Mesenchymal stem cell (in vitro differentiated cells and primary cell): ENCODE results near the gene VKORC1L1.
"Not testable (repeated sequence)": the region's sequence is repeated elsewhere in the genome, so short reads cannot be mapped to it uniquely, and the experiment has no call there.

Experiments
- DNase-seq: peaks from one replicate; pipeline ENCODE4 v3.0.0-alpha.2; 2013
- H2AFZ ChIP-seq: one replicate; pipeline ENCODE4 v1.6.1; 2013; ENCODE audit warnings: low read depth, mild to moderate bottlenecking, control low read depth, inconsistent platforms, low read length, moderate library complexity
- H2AK5ac ChIP-seq: 2 replicates; pipeline ENCODE4 v1.6.1; 2013; ENCODE audit warnings: low read length, moderate library complexity, mild to moderate bottlenecking, inconsistent platforms; ENCODE audit not compliant: severe bottlenecking
- H2BK120ac ChIP-seq: one replicate; pipeline ENCODE4 v1.6.1; 2013; ENCODE audit warnings: low read depth, mild to moderate bottlenecking, inconsistent platforms, low read length, moderate library complexity
- H2BK12ac ChIP-seq, 2 experiments: one replicate each; pipeline ENCODE4 v1.6.1; 2013; ENCODE audit warnings: inconsistent platforms in 2 of 2, low read length in 2 of 2, mild to moderate bottlenecking in 2 of 2, moderate library complexity in 2 of 2, control low read depth in 1 of 2
- H2BK15ac ChIP-seq: one replicate; pipeline ENCODE4 v1.6.1; 2013; ENCODE audit warnings: mild to moderate bottlenecking, low read depth, inconsistent platforms; ENCODE audit not compliant: poor library complexity, severe bottlenecking
- H2BK5ac ChIP-seq: 2 replicates; pipeline ENCODE4 v1.6.1; 2013; ENCODE audit warnings: low read depth, mild to moderate bottlenecking, low read length, control low read depth, inconsistent platforms; ENCODE audit not compliant: poor library complexity, severe bottlenecking
- H3K14ac ChIP-seq, 2 experiments: one replicate each; pipeline ENCODE4 v1.6.1; 2013; ENCODE audit warnings: inconsistent platforms in 2 of 2, low read length in 2 of 2, control low read depth in 1 of 2, mild to moderate bottlenecking in 1 of 2, moderate library complexity in 1 of 2
- H3K18ac ChIP-seq, 2 experiments: one replicate each; pipeline ENCODE4 v1.6.1; 2013; ENCODE audit warnings: inconsistent platforms in 2 of 2, low read length in 2 of 2, control low read depth in 1 of 2, low read depth in 1 of 2, mild to moderate bottlenecking in 1 of 2
- H3K23ac ChIP-seq, 2 experiments: one replicate each; pipeline ENCODE4 v1.6.1; 2013; ENCODE audit warnings: inconsistent platforms in 2 of 2, low read length in 2 of 2, mild to moderate bottlenecking in 2 of 2, moderate library complexity in 2 of 2, control low read depth in 1 of 2
- H3K27ac ChIP-seq: 2 replicates; pipeline ENCODE4 v1.5.1; 2013; ENCODE audit warnings: mild to moderate bottlenecking, moderate library complexity, low read length, control low read depth, inconsistent platforms; ENCODE audit not compliant: poor library complexity, severe bottlenecking
- H3K27me3 ChIP-seq, 2 experiments: 2 replicates each; pipeline versions ENCODE4 v1.6.1 to v1.7.0; 2013; ENCODE audit warnings: low read length in 2 of 2, mild to moderate bottlenecking in 2 of 2, moderate library complexity in 2 of 2, control low read depth in 1 of 2, inconsistent platforms in 1 of 2; ENCODE audit not compliant: control insufficient read depth in 1 of 2, insufficient read depth in 1 of 2
- H3K36me3 ChIP-seq, 2 experiments: 2 replicates each; pipeline versions ENCODE4 v1.6.1 to v1.7.0; 2013; ENCODE audit warnings: low read length in 2 of 2, control low read depth in 1 of 2, inconsistent platforms in 1 of 2, low read depth in 1 of 2, mild to moderate bottlenecking in 1 of 2; ENCODE audit not compliant: insufficient read depth in 2 of 2, control insufficient read depth in 1 of 2
- H3K4ac ChIP-seq, 2 experiments: one replicate each; pipeline ENCODE4 v1.6.1; 2013; ENCODE audit warnings: inconsistent platforms in 2 of 2, low read length in 2 of 2, mild to moderate bottlenecking in 2 of 2, moderate library complexity in 2 of 2, control low read depth in 1 of 2, low read depth in 1 of 2
- H3K4me1 ChIP-seq: 2 replicates; pipeline ENCODE4 v1.6.1; 2013; ENCODE audit warnings: low read depth, low read length, control low read depth; ENCODE audit not compliant: control insufficient read depth, insufficient read depth
- H3K4me2 ChIP-seq: 2 replicates; pipeline ENCODE4 v1.6.1; 2013; ENCODE audit warnings: low read length, mild to moderate bottlenecking, inconsistent platforms; ENCODE audit not compliant: poor library complexity, severe bottlenecking
- H3K4me3 ChIP-seq, 2 experiments: 2 replicates each; pipeline versions ENCODE4 v1.5.1 to v1.7.0; 2013; ENCODE audit warnings: low read length in 2 of 2, mild to moderate bottlenecking in 2 of 2, control low read depth in 1 of 2, low read depth in 1 of 2; ENCODE audit not compliant: insufficient read depth in 1 of 2
- H3K79me1 ChIP-seq: replicated peaks from 2 replicates; pipeline ENCODE4 v1.6.1; 2013; ENCODE audit warnings: mild to moderate bottlenecking, control low read depth, low read length, inconsistent platforms; ENCODE audit not compliant: poor library complexity, severe bottlenecking
- H3K9ac ChIP-seq: 2 replicates; pipeline ENCODE4 v1.7.0; 2013; ENCODE audit warnings: mild to moderate bottlenecking, low read length, moderate library complexity
- H3K9me3 ChIP-seq: 2 replicates; pipeline ENCODE4 v1.7.0; 2013; ENCODE audit warnings: mild to moderate bottlenecking, low read length; ENCODE audit not compliant: control insufficient read depth
- H4K8ac ChIP-seq: one replicate; pipeline ENCODE4 v1.6.1; 2013; ENCODE audit warnings: inconsistent platforms, mild to moderate bottlenecking, low read length, moderate library complexity
- H4K91ac ChIP-seq: one replicate; pipeline ENCODE4 v1.6.1; 2013; ENCODE audit warnings: mild to moderate bottlenecking, low read length, inconsistent platforms
- WGBS: methylation state at CpG from one replicate; pipeline ENCODE4 v1.1.7; 2013; ENCODE audit warnings: mixed read lengths; 5-methylcytosine and 5-hydroxymethylcytosine counted together

VKORC1L1 gene

GRCh38 chr7:65955718-65956117, 82.8 kb downstream of the VKORC1L1 start:
- H2AK5ac ChIP-seq, result no peak overlapping the region
- no peaks in the 10 kb centered on the region for H3K27me3 ChIP-seq
- no peak overlapping the region for H3K4ac ChIP-seq
- no peaks in the 10 kb centered on the region for H3K4me1 ChIP-seq
- H3K18ac ChIP-seq, result no peak overlapping the region
- no peak overlapping the region for H2BK12ac ChIP-seq
- H3K79me1 ChIP-seq, result peaks cover 12% of the 10 kb centered on the region
- no peak overlapping the region for H3K27ac ChIP-seq
- H3K4me3 ChIP-seq, result no peak overlapping the region
- H3K9me3 ChIP-seq, result no peaks in the 10 kb centered on the region
- no peak overlapping the region for H2BK5ac ChIP-seq
- no peak overlapping the region for H2BK120ac ChIP-seq
- H3K14ac ChIP-seq, result no peak overlapping the region
- 93% methylated on average over 3 of the region's 4 CpGs for WGBS
- no peak for DNase-seq
- H3K23ac ChIP-seq, result no peak overlapping the region
- no peak overlapping the region for H4K91ac ChIP-seq
- H2BK15ac ChIP-seq, result no peak overlapping the region
- peaks cover 21 to 57% of the 10 kb centered on the region in 2 experiments for H3K36me3 ChIP-seq
- no peak overlapping the region for H2AFZ ChIP-seq
- no peak overlapping the region for H3K4me2 ChIP-seq
- H3K9ac ChIP-seq, result no peak overlapping the region
- H4K8ac ChIP-seq, result no peak overlapping the region

GRCh38 chr7:65960351-65961074, 87.6 kb downstream of the VKORC1L1 start:
- Histone ChIP-seq H3K79me1 (peaks cover 5% of the 10 kb centered on the region), H2BK120ac (no peak overlapping the region), H4K8ac (no peak overlapping the region), H3K23ac (no peak overlapping the region), H2BK15ac (no peak overlapping the region), H3K9me3 (no peaks in the 10 kb centered on the region), H3K27ac (no peak overlapping the region), H2BK12ac (no peak overlapping the region), H3K14ac (no peak overlapping the region), H3K4me1 (no peaks in the 10 kb centered on the region), H3K9ac (no peak overlapping the region), H3K4me3 (no peak overlapping the region), H3K4ac (no peak overlapping the region), H3K4me2 (no peak overlapping the region), H3K36me3 (peaks cover 34 to 82% of the 10 kb centered on the region in 2 experiments), H2AK5ac (no peak overlapping the region), H3K27me3 (no peaks in the 10 kb centered on the region), H4K91ac (no peak overlapping the region), H2BK5ac (no peak overlapping the region), H3K18ac (no peak overlapping the region), H2AFZ (no peak overlapping the region)
- no peak for DNase-seq
- WGBS, result 95% methylated on average over 19 of the region's 19 CpGs

GRCh38 chr7:65962033-65962432, 89.2 kb downstream of the VKORC1L1 start:
- no peak overlapping the region for H2BK5ac ChIP-seq
- H3K4me2 ChIP-seq, result no peak overlapping the region
- H2BK15ac ChIP-seq, result no peak overlapping the region
- H3K4ac ChIP-seq, result no peak overlapping the region
- peaks cover 3% of the 10 kb centered on the region for H3K79me1 ChIP-seq
- no peak overlapping the region for H2BK12ac ChIP-seq
- H3K23ac ChIP-seq, result no peak overlapping the region
- no peak overlapping the region for H3K14ac ChIP-seq
- no peak overlapping the region for H3K27ac ChIP-seq
- H3K9ac ChIP-seq, result no peak overlapping the region
- peaks cover 50 to 81% of the 10 kb centered on the region in 2 experiments for H3K36me3 ChIP-seq
- no peak overlapping the region for H4K91ac ChIP-seq
- H2AFZ ChIP-seq, result no peak overlapping the region
- no peak overlapping the region for H2AK5ac ChIP-seq
- no peak for DNase-seq
- 98% methylated on average over 6 of the region's 6 CpGs for WGBS
- no peak overlapping the region for H2BK120ac ChIP-seq
- no peaks in the 10 kb centered on the region for H3K4me1 ChIP-seq
- H4K8ac ChIP-seq, result no peak overlapping the region
- no peaks in the 10 kb centered on the region for H3K9me3 ChIP-seq
- no peaks in the 10 kb centered on the region for H3K27me3 ChIP-seq
- no peak overlapping the region for H3K4me3 ChIP-seq
- H3K18ac ChIP-seq, result peak overlapping the region in 1 of 2 experiments; percentile 21

GRCh38 chr7:65964671-65965070, 91.8 kb downstream of the VKORC1L1 start:
- H2AFZ ChIP-seq, H3K4me2 ChIP-seq, H3K9me3 ChIP-seq, DNase-seq, H3K4me3 ChIP-seq, H2AK5ac ChIP-seq, H3K27ac ChIP-seq, H3K4me1 ChIP-seq, H3K18ac ChIP-seq, H3K23ac ChIP-seq, H3K9ac ChIP-seq, H3K14ac ChIP-seq, H2BK12ac ChIP-seq, H4K91ac ChIP-seq, H2BK120ac ChIP-seq, H3K79me1 ChIP-seq, H4K8ac ChIP-seq, H2BK15ac ChIP-seq, H2BK5ac ChIP-seq, H3K4ac ChIP-seq, H3K27me3 ChIP-seq: not testable (repeated sequence)
- peaks cover 63 to 90% of the 10 kb centered on the region in 2 experiments for H3K36me3 ChIP-seq
- WGBS, result 100% methylated on average over 3 of the region's 3 CpGs
